K562 (cell line): Measurements from ENCODE around the gene CEP72. TPM values are rescaled to one million over a fixed set of nuclear protein-coding genes. Genes with fewer than 3 reads are reported as not detected.
A peak's percentile ranks its signal among the peaks of the same experiment; 100 is the strongest.

ENCODE experiments used
- CBX8 ChIP-seq: fragments of 200-600 bp; sonication (generic); IDR thresholded peaks from 2 replicates; pipeline ENCODE4 v1.6.1; 2012; ENCODE audit warnings: borderline replicate concordance, mixed run types, low read depth, mild to moderate bottlenecking, moderate library complexity, mixed read lengths, low read length, control low read depth, inconsistent platforms; ENCODE audit not compliant: poor library complexity, severe bottlenecking; ENCODE audit errors: extremely low read depth
- ESRRA ChIP-seq: fragments of 450-650 bp; IDR thresholded peaks from 2 replicates; pipeline ENCODE4 v1.6.1; 2014; ENCODE audit warnings: low read depth, mild to moderate bottlenecking, moderate library complexity, borderline replicate concordance
- FOXJ3 ChIP-seq: sonication (generic); formaldehyde crosslinking; IDR thresholded peaks from 2 replicates; pipeline ENCODE4 v1.4.0; 2020; ENCODE audit warnings: mild to moderate bottlenecking, missing genetic modification reagents
- GABPA ChIP-seq: fragments of 200-800 bp; sonication (Bioruptor generic); conservative IDR thresholded peaks from 2 replicates; pipeline ENCODE4 v1.6.1; 2016; ENCODE audit warnings: low read depth, missing genetic modification characterization, missing compliant biosample characterization
- GABPB1 ChIP-seq: sonication (generic); formaldehyde crosslinking; IDR thresholded peaks from 2 replicates; pipeline ENCODE4 v1.8.0; 2022; ENCODE audit warnings: mild to moderate bottlenecking, missing genetic modification reagents
- HDGF ChIP-seq: fragments of 450-650 bp; IDR thresholded peaks from 2 replicates; pipeline ENCODE4 v1.6.1; 2016
- HNRNPL ChIP-seq: fragments of 200-400 bp; formaldehyde crosslinking; IDR thresholded peaks from 2 replicates; pipeline ENCODE4 v1.6.1; 2017; ENCODE audit warnings: low read depth, mild to moderate bottlenecking, low read length
- KAT2B ChIP-seq: IDR thresholded peaks from one replicate; pipeline ENCODE4 v1.6.1; 2012; ENCODE audit warnings: low read depth, mild to moderate bottlenecking, control low read depth, inconsistent platforms, low read length, moderate library complexity
- MECOM ChIP-seq: fragments of 250-450 bp; sonication (Bioruptor Pico); IDR thresholded peaks from 2 replicates; pipeline ENCODE4 v1.8.0; 2022; ENCODE audit warnings: inconsistent platforms
- MTA3 ChIP-seq: fragments of 450-650 bp; formaldehyde crosslinking; IDR thresholded peaks from 2 replicates; pipeline ENCODE4 v1.6.1; 2017; ENCODE audit warnings: mild to moderate bottlenecking, borderline replicate concordance
- NFIC ChIP-seq: fragments of 450-650 bp; IDR thresholded peaks from 2 replicates; pipeline ENCODE4 v1.6.1; 2017; ENCODE audit warnings: mild to moderate bottlenecking, inconsistent platforms
- NFIX ChIP-seq: fragments of 250-450 bp; sonication (Bioruptor Pico); IDR thresholded peaks from 2 replicates; pipeline ENCODE4 v1.4.0; 2020; ENCODE audit warnings: low read depth, mild to moderate bottlenecking, moderate library complexity
- PTRF ChIP-seq: fragments of 450-650 bp; IDR thresholded peaks from 2 replicates; pipeline ENCODE4 v1.6.1; 2016; ENCODE audit warnings: mild to moderate bottlenecking, missing genetic modification characterization, missing compliant biosample characterization
- SIN3B ChIP-seq: fragments of 450-650 bp; IDR thresholded peaks from 2 replicates; pipeline ENCODE4 v1.6.1; 2017; ENCODE audit warnings: low read depth, mild to moderate bottlenecking, moderate library complexity
- SMARCA5 ChIP-seq: fragments of 450-650 bp; IDR thresholded peaks from 2 replicates; pipeline ENCODE4 v1.6.1; 2016
- SNRNP70 ChIP-seq: fragments of 200-400 bp; formaldehyde crosslinking; optimal IDR thresholded peaks from 2 replicates; pipeline ENCODE3; 2017; ENCODE audit warnings: low read depth, low read length
- TSC22D4 ChIP-seq: fragments of 450-650 bp; IDR thresholded peaks from 2 replicates; pipeline ENCODE4 v1.6.1; 2016; ENCODE audit warnings: missing genetic modification characterization, missing biosample characterization, control low read depth
- YY1 ChIP-seq, 3 experiments: IDR thresholded peaks; 2 replicates each; pipeline ENCODE4 v1.6.1; 2011; ENCODE audit warnings: low read length in 2 of 3, mild to moderate bottlenecking in 2 of 3, moderate library complexity in 2 of 3, borderline replicate concordance in 1 of 3, control low read depth in 1 of 3, low read depth in 1 of 3; ENCODE audit not compliant: insufficient read depth in 3 of 3, insufficient replicate concordance in 2 of 3, control insufficient read depth in 1 of 3, insufficient read length in 1 of 3; ENCODE audit errors: extremely low read depth in 1 of 3
- ZC3H8 ChIP-seq: fragments of 450-650 bp; IDR thresholded peaks from 2 replicates; pipeline ENCODE4 v1.6.1; 2017
- ZNF512 ChIP-seq: IDR thresholded peaks from 2 replicates; pipeline ENCODE4 v1.6.1; 2016; ENCODE audit warnings: missing genetic modification characterization, missing compliant biosample characterization
- polyA plus RNA-seq, 8 experiments: library from polyadenylated mRNA; depleted of rRNA in 4 of 8; stranded (reverse) in 5 of 8; unstranded in 3 of 8; fragments of >200 nt; fragmentation: Nextera tagmentation in 2 of 8; fragmentation: Illumina TruSeq in 1 of 8; extraction: Ambion mirVana in 2 of 8; extraction: Trizol in 1 of 8; gene quantifications; 2 replicates each; pipeline versions ENCODE4 v1.2.1 to v1.2.3, GENCODE V29; 2011 to 2014; ENCODE audit warnings: inconsistent platforms in 1 of 8, missing spikeins in 1 of 8
- total RNA-seq, 7 experiments: library from RNA; depleted of rRNA in 6 of 7; stranded (reverse); fragments of >200 nt in 6 of 7; fragmentation: Illumina TruSeq in 2 of 7; extraction: Trizol in 2 of 7; gene quantifications; 2 replicates each; pipeline versions ENCODE4 v1.2.1 to v1.2.3, GENCODE V29; 2011 to 2021; ENCODE audit warnings: low replicate concordance in 1 of 7
- TF ChIP-seq, protein P1 (sequence below): sonication (generic); formaldehyde crosslinking; IDR thresholded peaks from 2 replicates; pipeline ENCODE4 v1.8.1; 2023; ENCODE audit warnings: mild to moderate bottlenecking, missing genetic modification reagents
- TF ChIP-seq, protein P2 (sequence below), 3 experiments: fragments of 200-800 bp in 1 of 3; sonication (Bioruptor generic) in 1 of 3; sonication (generic) in 1 of 3; formaldehyde crosslinking in 1 of 3; IDR thresholded peaks; 2 replicates each; pipeline versions ENCODE4 v1.6.1 to v1.8.0; 2016 to 2022; ENCODE audit warnings: mild to moderate bottlenecking in 2 of 3, missing compliant biosample characterization in 2 of 3, missing genetic modification characterization in 2 of 3, missing genetic modification reagents in 1 of 3

The CEP72 gene
- total and polyA plus RNA-seq, 9 of the 15 experiments (the other 6 are each of a cell fraction or from before 2014, with no cell fraction given) = 0.89 to 38.1 (median 14.2) TPM

DNA sequence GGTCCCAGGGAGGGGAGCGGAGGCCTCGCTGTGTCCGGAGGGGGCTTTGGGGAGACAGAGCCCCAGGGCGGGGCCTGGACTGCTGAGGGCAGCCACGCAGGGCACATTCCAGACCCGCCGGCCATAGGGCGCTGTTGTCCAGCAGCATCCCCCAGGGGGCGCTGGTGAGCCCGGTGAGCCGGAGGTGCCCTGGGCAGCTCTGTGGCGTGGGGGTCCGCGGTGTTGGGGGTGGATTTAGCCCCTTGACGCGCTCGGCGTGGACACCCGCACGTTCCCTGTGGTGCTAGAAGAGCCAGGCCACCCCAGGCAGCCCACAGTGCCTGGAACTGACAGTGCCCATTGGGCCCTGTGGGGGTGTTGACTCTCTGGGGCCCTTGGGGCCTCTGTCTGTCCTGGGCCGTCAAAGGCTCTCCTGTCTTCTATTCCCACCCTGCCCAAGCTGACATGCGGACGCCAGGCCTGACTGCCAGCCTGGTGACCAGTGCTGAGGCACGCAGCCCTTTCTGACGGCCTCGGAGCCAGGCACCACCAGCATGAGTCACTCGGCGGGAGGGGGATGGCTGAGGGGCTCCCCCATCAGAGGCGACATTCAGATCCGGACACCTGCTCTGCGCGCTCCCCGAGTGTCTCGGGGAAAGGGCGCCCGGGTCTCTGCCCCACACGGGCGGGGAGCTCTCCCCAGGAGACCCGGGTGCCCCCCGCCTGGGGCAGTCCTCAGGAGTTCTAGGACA is 57.1 kb downstream of the CEP72 start (continued):
- TF ChIP-seq GABPB1 (CRISPR knock-in tag) (0 out of 2 replicates have a peak, but pooled peaks have one; percentile 13), PTRF (tag) (no peak), TSC22D4 (no peak), NFIX (CRISPR knock-in tag) (no peak), GABPA (no peak), SNRNP70 (no peak), YY1 (IDR thresholded peaks at IDR 0.05; ENCODE audit: borderline replicate concordance in 1 of 3, control insufficient read depth in 1 of 3, extremely low read depth in 1 of 3, insufficient read depth in 3 of 3, insufficient read length in 1 of 3, insufficient replicate concordance in 2 of 3, low read depth in 1 of 3, low read length in 2 of 3) (peak in 1 of 3 experiments; percentile 57), ESRRA (0 out of 2 replicates have a peak, but pooled peaks have one; percentile 24), MTA3 (peak; percentile 82; the same call in 1 of the 2 replicates), SMARCA5 (no peak), ZNF512 (tag) (no peak), FOXJ3 (no peak), HNRNPL (peak; percentile 76), NFIC (no peak), SIN3B (no peak), KAT2B (no peak), MECOM (CRISPR knock-in tag) (no peak), CBX8 (no peak), HDGF (no peak), ZC3H8 (no peak)
- TF ChIP-seq, protein P1, sequence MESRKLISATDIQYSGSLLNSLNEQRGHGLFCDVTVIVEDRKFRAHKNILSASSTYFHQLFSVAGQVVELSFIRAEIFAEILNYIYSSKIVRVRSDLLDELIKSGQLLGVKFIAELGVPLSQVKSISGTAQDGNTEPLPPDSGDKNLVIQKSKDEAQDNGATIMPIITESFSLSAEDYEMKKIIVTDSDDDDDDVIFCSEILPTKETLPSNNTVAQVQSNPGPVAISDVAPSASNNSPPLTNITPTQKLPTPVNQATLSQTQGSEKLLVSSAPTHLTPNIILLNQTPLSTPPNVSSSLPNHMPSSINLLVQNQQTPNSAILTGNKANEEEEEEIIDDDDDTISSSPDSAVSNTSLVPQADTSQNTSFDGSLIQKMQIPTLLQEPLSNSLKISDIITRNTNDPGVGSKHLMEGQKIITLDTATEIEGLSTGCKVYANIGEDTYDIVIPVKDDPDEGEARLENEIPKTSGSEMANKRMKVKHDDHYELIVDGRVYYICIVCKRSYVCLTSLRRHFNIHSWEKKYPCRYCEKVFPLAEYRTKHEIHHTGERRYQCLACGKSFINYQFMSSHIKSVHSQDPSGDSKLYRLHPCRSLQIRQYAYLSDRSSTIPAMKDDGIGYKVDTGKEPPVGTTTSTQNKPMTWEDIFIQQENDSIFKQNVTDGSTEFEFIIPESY = peak; percentile 99
- TF ChIP-seq, protein P2, sequence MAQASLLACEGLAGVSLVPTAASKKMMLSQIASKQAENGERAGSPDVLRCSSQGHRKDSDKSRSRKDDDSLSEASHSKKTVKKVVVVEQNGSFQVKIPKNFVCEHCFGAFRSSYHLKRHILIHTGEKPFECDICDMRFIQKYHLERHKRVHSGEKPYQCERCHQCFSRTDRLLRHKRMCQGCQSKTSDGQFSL (CRISPR knock-in tag; IDR thresholded peaks at IDR 0.05) = peak; percentile 70; the same call in 1 of the 2 replicates
- TF ChIP-seq, protein P2 (tag; IDR thresholded peaks at IDR 0.05) = no peak
